GM21360 (cell line): ENCODE measurements around the gene VSIG4.

Source experiments
- ATAC-seq: cut with Tn5 transposase; IDR thresholded peaks from one replicate; pipeline ENCODE4 v1.9.1; 2021; ENCODE audit warnings: mild to moderate bottlenecking, moderate library complexity; ENCODE audit not compliant: unreplicated experiment

Gene VSIG4

GRCh38 chrX:66009231-66009845 is 30.5 kb downstream of the VSIG4 start:
- ATAC-seq = no peak

- no peak for ATAC-seq
Observed at GRCh38 chrX:66008328-66008970, 31.4 kb downstream of the VSIG4 start.

DNA sequence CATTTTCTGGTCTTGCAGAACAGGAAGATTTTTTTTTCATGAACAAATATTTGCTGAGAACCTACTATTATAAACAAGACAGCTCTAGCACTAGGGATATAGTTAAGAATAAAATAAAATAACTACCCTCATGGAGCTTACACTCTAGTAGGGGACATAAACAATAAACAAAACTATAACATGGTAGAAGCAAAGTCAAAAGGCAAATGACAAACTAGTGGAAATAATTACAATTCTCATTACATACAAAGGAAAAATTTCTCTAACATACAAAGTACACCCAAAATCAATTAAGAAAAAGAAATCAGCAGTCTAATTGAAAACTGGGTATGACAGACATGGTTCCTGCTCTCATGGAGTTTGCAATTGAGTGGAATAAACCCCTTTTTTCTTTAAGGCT is 32.0 kb downstream of the VSIG4 start:
- no peak for ATAC-seq

DNA sequence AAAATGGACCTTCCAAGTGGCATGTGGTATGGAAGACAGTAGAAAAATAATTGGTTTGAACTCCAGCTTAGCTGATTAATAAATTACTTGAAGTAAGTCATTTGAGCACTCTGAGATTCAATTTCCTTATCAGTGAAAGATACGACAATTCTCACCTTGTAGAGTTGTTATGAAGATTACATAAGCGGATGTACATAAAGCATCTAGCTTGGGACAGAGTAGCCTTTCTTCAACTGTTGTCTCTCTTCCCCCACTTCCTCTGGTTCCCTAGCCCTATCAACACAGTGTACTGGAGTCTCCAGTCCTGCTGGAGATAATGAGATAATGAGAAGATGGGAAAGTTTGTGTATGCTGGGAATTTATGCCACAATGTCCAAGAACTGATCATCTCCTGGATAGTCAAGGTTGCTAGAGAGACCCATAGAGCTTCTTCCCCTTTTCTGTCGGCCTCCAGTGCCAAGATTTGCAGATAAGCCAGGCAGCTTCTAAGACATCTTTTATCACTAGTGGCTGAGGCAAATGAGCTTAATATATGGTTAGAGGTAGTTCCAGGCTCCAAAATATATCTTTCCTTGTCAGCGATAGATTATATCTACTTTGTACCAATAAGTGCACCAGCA is 33.9 kb downstream of the VSIG4 start:
- no peak for ATAC-seq

DNA sequence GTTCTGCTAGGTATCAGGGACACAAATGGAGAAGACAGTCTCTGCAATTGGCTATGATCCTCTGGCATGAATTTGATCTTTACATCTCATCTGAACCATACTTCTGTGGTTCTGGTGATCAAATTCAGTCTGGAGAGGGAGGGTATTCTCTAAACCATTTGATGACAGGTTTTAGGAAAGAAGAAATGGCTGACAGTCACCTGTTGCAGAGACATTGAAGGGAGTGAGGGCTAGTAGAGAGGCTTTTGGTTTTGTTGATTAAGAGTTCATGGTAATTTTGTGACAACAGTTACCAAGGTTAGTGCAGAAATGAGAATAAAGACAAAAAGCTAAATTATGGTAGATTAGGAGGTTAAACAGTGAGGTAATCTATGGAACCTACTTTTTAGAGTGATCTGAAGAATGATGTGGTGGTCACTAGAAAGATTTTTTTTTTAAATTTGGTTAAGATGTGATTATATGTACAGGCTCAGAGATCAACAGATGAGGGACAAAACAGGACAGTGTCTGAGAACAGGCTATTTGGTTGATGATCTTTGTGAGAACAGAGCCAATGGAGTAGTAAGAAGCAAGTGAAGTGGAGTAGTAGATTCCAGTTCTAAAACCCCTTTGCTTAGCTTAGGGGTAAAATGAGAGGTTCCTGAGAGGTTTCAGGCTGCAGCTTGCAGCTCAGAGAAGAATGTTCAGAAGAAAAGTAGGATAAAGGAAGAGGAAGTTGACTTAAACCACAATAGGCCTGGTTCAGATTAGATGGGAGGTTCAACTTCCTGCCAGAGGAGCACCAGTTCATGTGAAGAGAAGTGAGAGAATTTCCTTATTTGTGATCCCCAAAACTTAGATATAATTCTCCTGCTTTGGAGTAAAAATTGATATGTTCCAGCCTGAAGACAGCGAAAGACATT is 34.7 kb downstream of the VSIG4 start:
- ATAC-seq = no peak

DNA sequence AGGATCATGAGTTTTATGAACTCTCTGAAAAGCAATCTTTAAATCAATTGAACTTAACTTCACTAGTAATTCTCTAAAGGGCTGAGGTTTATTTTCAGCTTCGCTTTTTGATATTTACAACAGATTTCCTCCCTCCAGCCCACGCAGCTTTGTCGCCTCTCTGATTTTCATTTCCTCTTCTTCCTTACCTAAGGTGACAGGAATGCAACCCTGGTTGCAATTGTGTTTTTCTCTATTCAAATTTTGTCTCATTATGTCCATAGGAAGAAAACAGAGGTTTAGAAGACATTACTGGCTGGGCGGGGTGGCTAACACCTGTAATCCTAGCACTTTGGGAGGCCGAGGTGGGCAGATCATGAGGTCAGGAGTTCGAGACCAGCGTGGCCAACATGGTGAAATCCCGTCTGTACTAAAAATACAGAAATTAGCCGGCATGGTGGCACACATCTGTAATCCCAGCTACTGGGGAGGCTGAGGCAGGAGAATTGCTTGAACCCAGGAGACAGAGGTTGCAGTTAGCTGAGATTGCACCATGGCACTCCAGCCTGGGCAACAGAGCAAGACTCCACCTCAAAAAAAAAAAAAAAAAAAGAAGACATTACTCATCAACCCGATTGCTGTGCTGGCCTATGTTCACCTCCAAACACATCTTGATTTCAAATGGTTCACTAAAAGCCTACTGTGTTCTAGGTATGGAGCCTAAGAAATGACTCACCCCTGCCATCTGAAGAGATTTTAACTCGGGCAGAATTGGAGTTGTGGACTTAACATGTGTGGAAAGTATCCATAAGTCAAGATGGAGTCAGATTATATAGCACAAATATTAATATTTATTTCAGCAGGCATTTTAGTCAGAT is 36.8 kb downstream of the VSIG4 start:
- peak; percentile 51 for ATAC-seq

DNA sequence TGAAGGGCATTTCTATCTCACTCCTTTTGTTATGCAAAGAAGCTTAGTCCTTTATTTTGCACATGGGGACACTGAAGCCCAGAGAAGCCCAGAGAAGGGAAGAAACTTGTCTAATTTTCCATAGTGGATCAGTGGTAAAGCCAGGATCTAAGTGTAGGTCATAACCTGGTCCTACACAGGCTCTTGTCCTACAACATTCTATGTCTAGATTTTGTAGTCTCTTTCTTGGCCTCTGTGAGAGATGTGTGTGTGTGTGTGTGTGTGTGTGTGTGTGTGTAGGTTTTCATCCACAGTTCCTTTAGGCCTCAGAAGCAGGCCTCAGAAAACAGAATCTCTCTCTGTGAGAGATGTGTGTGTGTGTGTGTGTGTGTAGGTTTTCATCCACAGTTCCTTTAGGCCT is 38.3 kb downstream of the VSIG4 start:
- ATAC-seq = no peak

DNA sequence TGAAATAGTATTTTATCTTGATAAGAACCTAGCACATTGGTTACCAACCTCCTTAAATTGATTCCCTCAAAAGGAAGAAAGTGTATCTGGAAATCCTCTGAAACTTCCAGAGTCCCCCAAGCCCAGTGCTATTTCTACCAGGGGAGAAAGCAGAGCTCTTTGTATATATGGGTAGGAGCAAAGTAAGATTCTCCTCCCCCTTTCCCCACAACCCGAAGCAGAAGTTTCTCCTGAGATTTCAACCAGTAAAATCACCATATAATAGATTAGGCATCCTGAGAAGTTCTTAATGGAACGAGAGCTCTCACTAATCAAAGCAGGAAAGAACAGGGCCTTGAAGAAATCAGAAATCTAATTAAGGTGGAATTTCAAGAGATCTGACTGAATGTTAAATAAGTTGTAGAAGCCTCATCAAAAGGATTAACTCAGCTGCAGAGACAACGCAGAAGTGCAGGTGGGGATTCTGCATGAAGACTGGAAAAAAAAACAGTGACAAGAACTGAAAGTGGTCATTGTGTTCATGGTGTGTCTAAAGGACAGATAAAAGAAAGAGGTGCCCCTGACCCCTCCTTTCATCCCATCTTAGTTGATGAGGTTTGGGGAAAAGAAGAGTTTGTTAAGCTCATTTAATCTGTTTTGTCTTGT is 39.1 kb downstream of the VSIG4 start:
- no peak for ATAC-seq

- ATAC-seq = no peak
Observed at GRCh38 chrX:66000178-66000577, 39.7 kb downstream of the VSIG4 start.

GRCh38 chrX:65999563-66000148 is 40.2 kb downstream of the VSIG4 start:
- no peak for ATAC-seq

DNA sequence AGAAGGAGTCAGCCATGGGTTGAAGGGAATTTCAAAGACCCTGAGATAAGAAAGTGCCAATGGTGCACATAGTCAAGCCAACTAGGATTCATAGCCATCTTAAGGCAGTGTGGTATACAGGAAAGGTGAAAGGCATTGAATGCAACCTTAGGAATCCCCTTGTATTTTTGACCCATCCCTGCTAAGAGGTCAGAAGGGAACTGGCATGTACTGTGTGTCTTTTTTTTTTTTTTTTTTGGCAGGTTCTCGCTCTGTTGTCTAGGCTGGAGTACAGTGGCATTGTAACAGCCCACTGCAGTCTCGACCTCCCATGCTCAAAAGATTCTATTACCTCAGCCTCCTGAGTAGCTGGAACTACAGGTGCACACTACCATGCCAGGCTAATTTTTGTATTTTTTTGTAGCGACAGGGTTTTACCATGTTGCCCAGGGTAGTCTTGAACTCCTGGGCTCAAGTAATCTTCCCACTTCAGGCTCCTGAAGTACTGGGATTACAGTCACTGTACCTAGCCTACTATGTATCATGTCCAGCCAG is 40.8 kb downstream of the VSIG4 start:
- no peak for ATAC-seq

GRCh38 chrX:65997978-65998717 is 41.7 kb downstream of the VSIG4 start:
- ATAC-seq = no peak

DNA sequence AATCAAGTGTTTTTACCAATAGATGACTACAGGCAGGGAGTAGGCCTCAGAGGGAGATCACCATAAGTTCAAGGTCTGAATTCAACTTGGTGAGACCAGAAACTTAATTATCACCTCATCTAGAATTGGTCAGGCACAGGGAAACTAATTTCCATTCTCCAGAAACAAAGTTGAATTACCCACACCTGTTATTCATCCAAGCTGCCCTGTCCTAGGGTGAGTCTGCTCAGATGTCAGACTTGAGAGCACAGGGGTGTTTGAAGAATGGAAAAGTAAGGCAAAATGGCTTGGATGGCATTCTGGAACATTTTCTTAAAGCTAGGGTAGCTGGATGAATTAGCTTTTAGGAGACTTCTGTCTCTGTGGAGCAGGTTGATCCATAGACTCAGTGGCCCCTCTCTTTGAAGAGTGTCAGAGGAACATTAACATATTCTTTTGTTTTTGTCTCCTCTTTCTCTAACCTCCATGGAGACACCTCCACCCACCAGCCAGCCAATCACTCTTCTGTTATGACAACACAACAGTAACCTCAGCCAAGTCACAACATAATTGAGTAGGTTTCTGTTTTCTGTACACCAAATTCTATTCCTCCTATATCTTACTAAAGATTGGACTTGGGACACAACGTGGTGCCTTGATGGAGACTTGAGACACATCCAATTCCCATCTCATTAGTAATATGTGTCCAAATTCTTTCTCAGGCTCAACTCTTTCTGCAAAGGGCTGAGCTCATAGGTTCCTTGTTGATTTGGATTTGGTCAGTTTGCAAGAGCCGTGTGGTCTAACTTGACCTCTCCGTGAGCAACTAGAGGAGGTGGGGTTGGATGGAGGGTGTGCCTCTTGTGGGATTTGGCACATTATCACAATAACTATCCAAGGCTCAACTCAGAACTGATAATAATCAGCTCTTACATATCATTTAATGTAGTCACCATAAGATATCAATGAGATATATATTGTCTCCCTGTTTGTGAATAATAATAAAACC is 45.1 kb downstream of the VSIG4 start:
- no peak for ATAC-seq

DNA sequence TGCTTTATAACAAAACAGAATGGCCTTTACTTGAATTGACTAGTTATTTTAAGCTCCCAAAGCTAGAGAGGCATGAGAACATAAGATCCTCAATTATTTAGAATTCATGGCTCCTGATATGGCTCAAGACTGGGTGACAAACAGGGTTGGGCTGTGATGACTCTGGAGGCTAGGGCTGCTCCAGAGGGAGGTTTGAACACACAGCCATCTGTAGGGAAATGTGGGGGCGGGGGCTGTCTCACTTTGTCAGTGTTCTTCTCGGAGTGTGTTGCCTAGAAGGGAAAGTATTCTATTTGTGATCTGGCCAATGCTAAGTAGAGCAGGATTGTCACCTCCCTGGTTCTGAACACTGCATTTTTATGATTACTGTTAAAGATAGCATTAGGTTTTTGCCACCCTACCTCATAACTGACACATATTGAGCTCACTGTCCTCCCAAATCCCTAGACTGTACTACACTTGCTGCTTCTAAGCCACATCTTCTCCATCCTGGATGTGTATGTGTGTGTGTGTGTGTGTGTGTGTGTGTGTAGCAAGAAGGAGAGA is 45.9 kb downstream of the VSIG4 start:
- no peak for ATAC-seq

DNA sequence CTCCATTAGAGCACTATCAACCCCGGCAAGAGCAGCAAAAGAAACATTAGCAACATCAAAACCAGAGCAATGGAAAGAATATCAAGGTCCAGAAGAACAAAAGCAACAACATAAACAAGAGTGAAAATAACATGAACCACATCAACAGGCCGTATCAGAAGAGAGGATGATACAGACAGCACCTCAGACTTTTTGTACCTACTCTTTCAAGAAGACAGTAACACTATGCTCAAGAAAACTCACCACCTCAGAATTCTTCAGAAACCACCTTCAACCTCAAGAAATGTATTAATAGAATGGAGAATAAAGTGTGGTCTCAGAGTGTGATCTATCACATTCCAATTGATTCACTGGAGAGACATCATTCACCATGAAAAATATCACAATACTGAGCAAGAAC is 46.5 kb downstream of the VSIG4 start:
- no peak for ATAC-seq

DNA sequence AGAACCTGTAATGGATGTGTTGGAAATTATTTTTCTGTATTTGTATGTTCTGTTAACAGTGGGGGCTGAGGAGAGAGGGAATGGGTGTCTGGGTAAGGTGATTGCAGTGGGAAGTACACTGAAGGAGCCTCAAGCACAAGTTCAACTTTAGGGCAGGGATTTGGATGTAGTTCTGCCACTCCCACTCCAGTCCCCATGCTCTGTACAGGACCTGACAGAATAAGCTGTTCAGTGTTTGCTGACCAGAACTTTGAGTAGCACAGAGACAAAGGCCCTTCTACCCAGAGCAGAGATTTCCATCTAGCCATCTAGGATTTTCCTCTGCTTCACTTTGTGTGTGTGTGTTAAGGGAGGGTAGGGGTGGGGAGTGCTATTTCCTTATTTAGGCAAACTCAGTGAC is 49.2 kb downstream of the VSIG4 start:
- no peak for ATAC-seq

GRCh38 chrX:65987811-65988210 is 52.1 kb downstream of the VSIG4 start:
- no peak for ATAC-seq
